Measurements from ENCODE around the gene TRAF3IP1. TPM values are rescaled to one million over a fixed set of nuclear protein-coding genes. Genes with fewer than 3 reads are reported as not detected.

Gene TRAF3IP1
- total RNA-seq, 2 donors from 2014 or later, result 5.4 to 10.9 TPM

DNA sequence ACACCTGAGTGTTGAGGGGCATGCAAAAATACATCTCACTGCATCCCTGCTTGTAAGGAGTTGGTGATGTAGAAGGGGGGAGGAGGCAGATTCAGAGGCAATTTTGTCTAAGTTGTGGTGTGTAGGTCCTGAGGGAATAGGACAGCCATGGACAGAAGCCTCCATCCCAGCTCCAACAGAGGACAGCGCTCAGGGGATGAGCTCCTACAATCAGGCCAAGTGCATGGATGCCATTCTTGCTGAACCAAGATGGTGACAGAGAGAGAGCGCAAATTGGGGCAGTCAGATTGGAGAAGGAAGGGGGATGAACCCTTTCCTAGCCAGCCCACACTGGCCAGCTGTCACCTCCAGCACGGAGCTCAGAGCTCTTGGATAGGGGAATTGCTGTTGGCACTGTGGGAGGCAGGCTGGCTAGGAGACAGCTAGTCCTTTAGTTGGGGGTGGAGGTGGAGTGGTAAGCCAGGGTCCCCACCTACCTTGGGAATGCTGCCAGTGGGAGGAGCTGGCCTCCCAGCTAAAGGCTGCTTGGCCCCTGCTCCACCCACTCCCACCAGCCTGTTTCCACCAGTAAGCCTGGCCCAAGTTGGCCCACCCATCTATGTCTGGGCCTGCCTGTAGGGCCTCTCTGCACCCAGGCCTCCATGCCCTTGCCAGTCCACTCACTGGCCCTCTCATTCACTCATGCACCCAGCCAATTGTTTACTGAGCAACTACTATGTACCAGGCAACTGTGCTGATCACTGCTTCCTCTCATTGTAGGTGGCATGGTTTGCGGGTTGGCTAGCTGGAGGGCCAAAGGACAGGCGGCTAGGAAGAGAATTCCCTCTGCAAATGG lies 29.4 kb upstream of the TRAF3IP1 start:
- WGBS, 2 donors, result 77 to 86% methylated on average over 4 to 5 of the region's 5 CpGs
- Histone ChIP-seq H3K36me3 (replicated peaks in 1 of 2; ENCODE audit: insufficient read depth in 1 of 2, low read depth in 2 of 2) (no peaks in the 10 kb centered on the region), H3K27ac (peak overlapping the region in 3 of 4 donors; percentile 96 to 99 (median 98)), H3K27me3 (no peaks in the 10 kb centered on the region), H3K9me3 (no peaks in the 10 kb centered on the region), H3K4me1 (peaks cover 59% of the 10 kb centered on the region), H3K4me3 (no peak overlapping the region)
- intact Hi-C loops (cut with DNase I), result no loop called here
- TF ChIP-seq, protein P1, sequence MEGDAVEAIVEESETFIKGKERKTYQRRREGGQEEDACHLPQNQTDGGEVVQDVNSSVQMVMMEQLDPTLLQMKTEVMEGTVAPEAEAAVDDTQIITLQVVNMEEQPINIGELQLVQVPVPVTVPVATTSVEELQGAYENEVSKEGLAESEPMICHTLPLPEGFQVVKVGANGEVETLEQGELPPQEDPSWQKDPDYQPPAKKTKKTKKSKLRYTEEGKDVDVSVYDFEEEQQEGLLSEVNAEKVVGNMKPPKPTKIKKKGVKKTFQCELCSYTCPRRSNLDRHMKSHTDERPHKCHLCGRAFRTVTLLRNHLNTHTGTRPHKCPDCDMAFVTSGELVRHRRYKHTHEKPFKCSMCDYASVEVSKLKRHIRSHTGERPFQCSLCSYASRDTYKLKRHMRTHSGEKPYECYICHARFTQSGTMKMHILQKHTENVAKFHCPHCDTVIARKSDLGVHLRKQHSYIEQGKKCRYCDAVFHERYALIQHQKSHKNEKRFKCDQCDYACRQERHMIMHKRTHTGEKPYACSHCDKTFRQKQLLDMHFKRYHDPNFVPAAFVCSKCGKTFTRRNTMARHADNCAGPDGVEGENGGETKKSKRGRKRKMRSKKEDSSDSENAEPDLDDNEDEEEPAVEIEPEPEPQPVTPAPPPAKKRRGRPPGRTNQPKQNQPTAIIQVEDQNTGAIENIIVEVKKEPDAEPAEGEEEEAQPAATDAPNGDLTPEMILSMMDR (IDR thresholded peaks at IDR 0.05), result no peak
- no peak for TF ChIP-seq POLR2A (IDR thresholded peaks at IDR 0.05)
- peak in 1 of 4 donors; percentile 37 for DNase-seq
- no peak for ATAC-seq

DNA sequence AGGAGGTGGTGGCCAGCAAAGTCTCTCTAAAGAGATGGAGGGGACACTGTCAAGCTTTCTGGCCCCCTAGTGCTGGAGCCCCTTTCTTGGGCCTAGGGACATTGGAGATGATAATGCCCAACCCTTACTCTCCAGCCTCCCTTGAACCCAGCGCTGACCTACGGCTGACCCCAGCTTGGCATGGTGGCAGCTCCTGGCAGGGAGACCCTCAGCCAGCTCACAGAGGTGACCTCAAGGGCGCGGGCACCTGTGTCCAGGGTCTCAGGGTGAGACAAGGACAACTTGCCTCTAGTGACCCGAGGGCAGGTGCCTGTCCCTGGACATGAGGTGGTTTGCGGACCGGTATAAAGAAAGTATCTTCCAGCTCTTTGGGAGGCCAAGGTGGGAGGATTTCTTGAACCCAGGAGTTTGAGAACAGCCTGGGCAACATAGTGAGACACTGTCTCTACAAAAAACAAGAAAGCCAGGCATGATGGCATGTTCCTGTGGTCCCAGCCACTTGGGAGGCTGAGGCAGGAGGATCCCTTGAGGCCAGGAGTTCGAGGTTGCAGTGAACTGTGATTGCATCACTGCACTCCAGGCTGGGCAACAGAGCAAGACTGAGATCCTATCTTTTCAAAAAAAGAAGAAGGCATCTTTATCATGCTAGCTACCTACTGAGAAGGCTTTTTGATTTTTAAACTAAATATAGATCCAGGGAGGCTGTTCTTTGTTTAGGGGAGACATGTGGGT lies 28.6 kb upstream of the TRAF3IP1 start:
- no peak for TF ChIP-seq POLR2A (IDR thresholded peaks at IDR 0.05)
- TF ChIP-seq, protein P1 (IDR thresholded peaks at IDR 0.05), result no peak
- Histone ChIP-seq H3K4me3 (no peak overlapping the region), H3K9me3 (no peaks in the 10 kb centered on the region), H3K4me1 (peaks cover 51% of the 10 kb centered on the region), H3K27ac (peak overlapping the region in 2 of 4 donors; percentile 98 to 99), H3K36me3 (replicated peaks in 1 of 2; ENCODE audit: insufficient read depth in 1 of 2, low read depth in 2 of 2) (no peaks in the 10 kb centered on the region), H3K27me3 (no peaks in the 10 kb centered on the region)
- DNase-seq, result peak in 1 of 4 donors; percentile 11
- intact Hi-C loops (cut with DNase I), result no loop called here
- WGBS, 2 donors, result 89 to 90% methylated on average over 4 to 8 of the region's 8 CpGs
- ATAC-seq, result no peak

DNA sequence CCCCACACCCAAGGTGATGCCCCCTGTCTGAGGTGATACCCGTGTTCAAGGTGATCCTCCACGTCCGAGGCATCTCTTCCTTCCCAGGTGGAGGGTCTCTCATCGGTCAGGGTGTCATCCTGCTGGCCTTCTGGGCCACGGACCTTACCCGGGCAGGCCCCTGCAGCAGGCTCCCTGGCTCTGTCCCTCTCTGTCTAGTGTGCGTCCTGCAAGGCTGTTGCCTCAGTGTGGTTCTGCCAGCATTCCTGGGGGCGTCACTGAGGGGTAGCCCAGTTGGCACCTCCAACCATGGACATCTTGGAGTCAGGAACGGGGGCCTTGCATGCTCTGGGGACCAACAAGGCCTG lies 26.3 kb upstream of the TRAF3IP1 start:
- no peak overlapping the region for H3K4me3 ChIP-seq
- no peaks in the 10 kb centered on the region for H3K36me3 ChIP-seq (replicated peaks in 1 of 2; ENCODE audit: insufficient read depth in 1 of 2, low read depth in 2 of 2)
- WGBS, 2 donors, result 89 to 90% methylated on average over 7 to 9 of the region's 9 CpGs
- intact Hi-C loops (cut with DNase I), result no loop called here
- no peaks in the 10 kb centered on the region for H3K9me3 ChIP-seq
- no peaks in the 10 kb centered on the region for H3K27me3 ChIP-seq
- peaks cover 43% of the 10 kb centered on the region for H3K4me1 ChIP-seq
- TF ChIP-seq POLR2A (IDR thresholded peaks at IDR 0.05), result no peak
- TF ChIP-seq, protein P1 (IDR thresholded peaks at IDR 0.05), result no peak
- no peak for ATAC-seq
- DNase-seq, result peak in 1 of 4 donors; percentile 8
- no peak overlapping the region for H3K27ac ChIP-seq

DNA sequence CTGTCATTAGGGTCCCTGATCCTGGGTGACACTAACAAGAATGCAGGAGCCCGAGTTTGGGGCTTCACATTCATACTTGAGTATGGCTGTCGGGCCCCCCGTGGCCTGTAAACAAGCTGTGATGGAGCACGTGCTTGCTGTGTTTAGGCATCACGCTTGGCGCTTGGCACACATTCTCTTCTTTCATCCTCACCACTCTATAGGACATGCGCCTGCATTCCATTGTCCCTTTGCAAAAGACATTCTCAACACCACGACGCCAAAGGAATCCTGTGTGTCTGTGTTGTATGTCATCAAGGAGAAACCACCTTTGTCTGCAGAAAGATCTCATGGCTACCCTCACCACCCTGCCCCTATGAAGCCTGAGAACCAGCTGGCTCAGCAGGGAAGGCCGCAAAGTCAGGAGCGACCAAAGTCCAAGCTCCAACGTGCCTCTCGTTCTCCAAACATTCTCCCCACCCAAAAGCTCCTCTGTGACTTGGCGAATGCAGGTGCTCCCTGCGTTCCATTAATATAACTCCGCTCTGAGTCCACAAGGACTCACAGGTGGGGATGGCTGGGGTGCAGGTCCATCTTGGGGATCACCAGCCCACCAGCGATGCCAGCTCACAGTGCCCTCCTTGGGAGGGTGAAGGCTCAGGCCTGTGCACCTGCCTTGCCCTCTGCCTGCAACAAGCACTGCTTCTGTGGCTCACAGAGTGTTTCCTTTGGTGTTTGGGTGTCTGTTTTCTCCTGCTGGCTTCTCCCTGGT lies 25.8 kb upstream of the TRAF3IP1 start:
- TF ChIP-seq, protein P1 (IDR thresholded peaks at IDR 0.05), result no peak
- no peak for TF ChIP-seq POLR2A (IDR thresholded peaks at IDR 0.05)
- Histone ChIP-seq H3K9me3 (no peaks in the 10 kb centered on the region), H3K27ac (peak overlapping the region in 2 of 4 donors; percentile 19 to 49), H3K27me3 (no peaks in the 10 kb centered on the region), H3K36me3 (replicated peaks in 1 of 2; ENCODE audit: insufficient read depth in 1 of 2, low read depth in 2 of 2) (no peaks in the 10 kb centered on the region), H3K4me3 (no peak overlapping the region), H3K4me1 (peaks cover 43% of the 10 kb centered on the region)
- intact Hi-C loops (cut with DNase I), result no loop called here
- peak; percentile 64 for ATAC-seq
- DNase-seq, result peak in 3 of 4 donors; percentile 45 to 69 (median 54)
- 45 to 49% methylated on average over 15 to 17 of the region's 17 CpGs for WGBS, 2 donors

Data from body of pancreas (tissue), 4 donors.